HG03521 (cell line): Measurements from ENCODE around the gene ERAP2.
A peak's percentile ranks its signal among the peaks of the same experiment; 100 is the strongest.

ENCODE experiments used
- ATAC-seq: cut with Tn5 transposase; IDR thresholded peaks from one replicate; pipeline ENCODE4 v1.9.1; 2021; ENCODE audit warnings: mild to moderate bottlenecking, moderate library complexity; ENCODE audit not compliant: unreplicated experiment

ERAP2 gene

GRCh38 chr5:96896276-96896675 lies 20.0 kb downstream of the ERAP2 start:
- peak; percentile 40 for ATAC-seq

- ATAC-seq: peak; percentile 95
These were observed 20.5 kb downstream of the ERAP2 start for GRCh38 chr5:96896806-96897205.

DNA sequence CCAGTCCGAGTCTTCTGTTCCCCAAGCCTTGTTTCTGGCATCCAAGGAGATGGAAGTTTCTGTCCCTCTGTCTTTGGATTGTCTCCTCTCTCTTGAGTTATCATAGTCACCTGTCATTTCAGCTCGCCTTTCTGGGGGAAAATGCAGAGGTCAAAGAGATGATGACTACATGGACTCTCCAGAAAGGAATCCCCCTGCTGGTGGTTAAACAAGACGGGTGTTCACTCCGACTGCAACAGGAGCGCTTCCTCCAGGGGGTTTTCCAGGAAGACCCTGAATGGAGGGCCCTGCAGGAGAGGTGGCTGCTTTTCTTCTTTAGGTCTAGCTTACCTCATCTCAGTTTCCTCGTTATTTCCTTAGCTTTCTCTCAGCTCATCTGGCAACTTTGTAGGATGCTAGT lies 25.1 kb downstream of the ERAP2 start:
- no peak for ATAC-seq

DNA sequence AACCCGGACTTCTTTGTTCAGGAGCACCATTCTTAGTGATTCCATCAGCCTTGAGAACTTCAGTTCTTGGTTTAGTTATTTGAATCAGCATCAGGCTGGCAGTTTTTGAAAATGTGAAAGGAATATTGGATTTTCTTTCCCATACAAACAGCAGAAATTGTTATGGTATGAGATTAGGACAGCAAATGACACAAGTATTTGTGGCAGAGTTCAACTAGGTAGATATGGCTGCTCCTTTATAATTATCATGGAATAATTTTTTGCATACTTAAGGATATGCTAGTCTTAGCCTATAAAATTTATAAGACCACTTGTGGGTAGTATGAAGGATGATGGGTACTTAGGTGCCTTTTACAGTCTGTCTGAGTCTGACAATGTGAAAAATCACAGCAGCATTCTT lies 25.5 kb downstream of the ERAP2 start:
- no peak for ATAC-seq

- no peak for ATAC-seq
These were observed 26.6 kb downstream of the ERAP2 start for GRCh38 chr5:96902876-96903275.

GRCh38 chr5:96903300-96903699 lies 27.0 kb downstream of the ERAP2 start:
- no peak for ATAC-seq

DNA sequence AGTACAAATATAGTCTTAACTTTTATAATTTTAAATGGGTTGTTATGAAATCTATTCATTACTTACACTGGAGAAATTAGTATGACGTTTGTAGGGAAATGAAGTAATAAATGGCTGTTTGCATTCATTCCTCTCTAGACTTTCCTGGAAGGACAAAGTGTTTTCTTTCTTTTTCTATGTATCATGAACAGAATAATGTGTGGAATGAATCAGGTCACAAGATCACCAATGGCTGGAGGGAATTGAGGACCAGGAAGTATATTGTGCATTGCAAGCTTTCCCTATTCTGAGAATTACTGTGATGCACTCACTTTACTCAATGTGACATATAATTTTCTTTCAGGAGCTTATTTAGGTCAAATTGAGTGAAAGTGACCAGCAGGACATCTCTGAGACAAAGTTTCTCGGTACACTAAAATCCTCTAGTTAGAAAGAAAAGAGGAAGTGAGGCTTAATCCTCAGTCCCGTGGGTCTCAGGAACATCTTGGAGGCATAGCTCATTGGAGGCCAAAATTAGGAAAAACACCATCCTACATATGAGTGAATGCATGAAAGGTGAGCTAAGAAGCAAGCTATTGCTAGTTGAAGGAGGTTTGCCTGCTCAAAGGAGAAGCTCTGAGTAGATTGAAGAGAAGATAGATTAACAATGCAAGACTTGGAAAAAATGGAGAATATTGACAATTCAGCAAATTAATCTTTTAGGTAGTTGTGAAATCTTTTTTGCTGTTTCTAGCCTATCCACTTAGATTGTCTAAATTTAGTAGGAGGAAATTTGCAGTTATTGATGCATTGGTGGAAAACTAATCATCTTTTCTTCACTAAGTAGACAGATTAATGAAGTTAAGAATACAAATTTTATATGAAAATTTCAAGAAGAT lies 28.0 kb downstream of the ERAP2 start:
- ATAC-seq: no peak

GRCh38 chr5:96905864-96906263 lies 29.6 kb downstream of the ERAP2 start:
- ATAC-seq: no peak

GRCh38 chr5:96909003-96909402 lies 32.7 kb downstream of the ERAP2 start:
- no peak for ATAC-seq

DNA sequence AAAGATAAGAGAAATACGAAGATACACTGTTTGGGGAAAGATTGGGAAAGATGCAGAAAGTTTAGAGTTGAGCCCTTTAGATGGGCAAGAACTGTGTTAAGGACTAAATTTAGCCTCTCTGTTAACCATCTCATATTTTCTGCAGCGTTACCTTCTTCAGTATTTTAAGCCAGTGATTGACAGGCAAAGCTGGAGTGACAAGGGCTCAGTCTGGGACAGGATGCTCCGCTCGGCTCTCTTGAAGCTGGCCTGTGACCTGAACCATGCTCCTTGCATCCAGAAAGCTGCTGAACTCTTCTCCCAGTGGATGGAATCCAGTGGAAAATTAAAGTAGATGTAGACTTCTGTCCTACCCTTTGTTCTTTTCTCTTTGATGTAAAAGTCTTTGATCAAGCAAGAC lies 33.1 kb downstream of the ERAP2 start:
- ATAC-seq: no peak

DNA sequence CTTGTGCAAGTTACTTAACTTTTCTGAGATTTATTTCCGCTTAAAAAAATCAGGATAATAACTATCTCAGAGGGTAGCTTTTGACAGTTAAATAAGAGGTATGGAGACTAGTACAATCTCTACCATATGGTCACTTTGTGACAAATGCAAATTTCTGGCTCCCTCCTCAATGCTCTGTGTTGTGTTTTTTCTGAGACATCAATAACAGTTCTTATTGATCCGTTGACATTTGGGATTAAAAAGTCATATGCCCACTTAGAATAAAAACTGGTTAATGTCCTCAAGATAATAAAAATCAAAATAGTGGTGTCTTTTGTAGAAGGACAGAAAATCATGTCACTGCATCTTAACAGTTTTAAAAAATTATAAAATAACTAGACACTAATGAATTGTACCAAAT lies 34.8 kb downstream of the ERAP2 start:
- ATAC-seq: no peak

- ATAC-seq: no peak
These were observed 36.9 kb downstream of the ERAP2 start for GRCh38 chr5:96913233-96913632.

- ATAC-seq: no peak
These were observed 43.5 kb downstream of the ERAP2 start for GRCh38 chr5:96919754-96920197.

DNA sequence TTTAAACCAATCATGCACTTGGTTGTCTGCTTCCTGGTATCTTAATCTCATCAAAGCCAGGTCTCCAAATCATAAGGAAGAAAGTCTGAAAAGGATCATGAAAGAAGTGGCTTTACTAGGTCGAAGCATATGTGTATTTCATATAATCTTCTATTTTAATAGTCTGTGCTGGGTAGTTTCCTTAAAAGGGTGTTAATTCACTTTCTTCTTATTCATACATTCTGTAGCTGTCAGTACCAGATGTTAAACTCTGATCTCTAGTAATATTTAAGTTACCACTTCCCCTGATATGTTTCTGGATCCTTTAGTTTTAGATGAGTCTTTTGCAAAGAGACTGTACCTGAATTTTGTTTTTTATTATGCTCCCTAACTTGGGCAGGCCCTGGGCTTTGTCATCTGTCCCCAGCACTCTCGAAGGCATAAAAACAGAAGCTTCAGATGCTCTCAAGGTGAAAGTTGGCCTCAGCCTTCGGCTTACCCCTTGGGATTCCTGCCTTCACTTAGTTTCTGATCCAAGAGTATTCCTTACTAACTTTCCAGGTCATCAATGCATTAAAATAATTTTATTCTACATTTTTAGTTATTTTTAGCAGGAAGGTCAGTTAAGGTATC lies 44.5 kb downstream of the ERAP2 start:
- no peak for ATAC-seq

DNA sequence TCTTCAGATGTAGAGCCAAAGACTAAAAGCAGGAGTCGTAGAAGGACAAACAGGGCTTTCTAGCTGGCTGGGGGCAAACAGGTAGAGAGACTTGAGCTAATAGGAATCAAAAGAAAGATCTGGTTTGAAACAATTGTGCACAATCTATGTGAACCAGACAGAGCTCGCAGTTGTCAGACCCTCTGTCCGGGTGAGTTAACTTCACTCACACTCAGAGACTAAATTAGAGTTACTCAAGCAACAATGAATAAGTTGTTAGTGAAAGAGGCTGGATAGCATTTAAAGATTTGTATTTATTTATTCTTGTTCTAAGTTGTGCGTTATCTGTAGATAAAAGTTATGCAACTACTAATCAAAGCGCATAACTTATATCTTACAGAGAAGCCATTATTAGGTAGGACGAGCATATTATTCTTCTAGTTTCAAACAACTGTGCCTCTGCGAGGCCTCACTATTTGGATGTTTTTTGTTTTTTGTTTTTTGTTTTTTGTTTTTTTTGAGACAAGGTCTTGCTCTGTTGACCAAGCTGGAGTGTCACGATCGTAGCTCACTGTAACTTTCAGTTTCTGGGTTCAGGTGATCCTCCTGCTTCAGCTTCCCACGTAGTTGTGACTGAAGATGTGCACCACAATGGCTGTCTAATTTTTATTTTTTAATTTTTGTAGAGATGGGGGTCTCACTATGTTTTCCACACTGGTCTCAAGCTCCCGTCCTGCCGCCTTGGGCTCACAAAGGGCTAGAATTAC lies 46.4 kb downstream of the ERAP2 start:
- ATAC-seq: no peak

DNA sequence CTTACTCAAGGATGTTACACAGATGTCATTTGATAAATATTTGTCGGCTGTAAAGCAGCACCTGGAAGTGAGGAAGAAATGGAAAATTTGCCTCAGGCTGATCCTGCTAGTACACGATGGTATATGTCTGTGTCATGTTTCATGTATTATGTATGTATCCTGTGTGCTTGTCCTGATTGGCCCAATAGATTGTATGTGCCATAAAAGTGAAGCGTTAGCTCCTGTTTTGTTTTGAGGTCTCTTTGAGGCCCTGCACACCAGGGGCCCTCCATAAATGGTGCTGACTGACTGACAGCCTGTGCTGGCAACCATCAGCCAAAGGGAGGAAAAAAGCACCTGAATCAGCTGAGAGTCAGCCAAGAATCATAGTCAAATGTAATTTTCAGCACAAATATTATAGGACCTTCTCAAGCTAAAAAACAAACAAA lies 47.7 kb downstream of the ERAP2 start:
- ATAC-seq: no peak

DNA sequence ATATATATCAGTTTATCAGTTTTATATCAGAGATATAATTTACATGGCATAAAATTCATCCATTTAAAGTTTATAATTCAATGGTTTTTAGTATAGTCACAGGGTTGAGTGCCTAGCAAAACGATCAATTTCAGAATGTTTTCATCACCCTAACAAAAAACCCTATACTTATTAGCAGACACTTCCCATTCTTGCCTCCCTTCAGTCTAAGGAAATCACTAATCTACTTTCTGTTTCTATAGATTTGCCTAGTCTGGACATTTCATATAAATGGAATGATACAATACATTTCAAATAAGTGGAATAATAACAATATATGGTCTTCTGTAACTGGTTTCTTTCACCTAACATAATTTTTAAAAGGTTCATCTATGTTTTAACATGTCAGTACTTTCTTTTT lies 50.0 kb downstream of the ERAP2 start:
- ATAC-seq: no peak

DNA sequence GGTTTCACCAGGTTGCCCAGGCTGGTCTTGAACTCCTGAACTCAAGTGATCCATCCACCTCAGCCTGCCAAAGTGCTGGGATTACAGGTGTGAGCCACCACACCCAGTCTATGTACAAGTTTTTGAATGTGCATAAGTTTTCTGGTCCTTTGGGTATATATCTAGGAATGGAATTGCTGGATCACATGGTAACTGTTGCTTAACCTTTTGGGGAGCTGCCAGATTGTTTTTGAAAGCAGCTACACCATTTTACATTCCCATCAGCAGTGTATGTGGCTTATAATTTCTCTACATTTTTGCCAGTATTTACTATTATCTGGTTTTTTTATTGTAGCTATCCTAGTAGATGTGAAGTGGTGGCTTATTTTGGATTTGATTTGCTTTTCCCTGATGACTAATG lies 50.7 kb downstream of the ERAP2 start:
- ATAC-seq: no peak

DNA sequence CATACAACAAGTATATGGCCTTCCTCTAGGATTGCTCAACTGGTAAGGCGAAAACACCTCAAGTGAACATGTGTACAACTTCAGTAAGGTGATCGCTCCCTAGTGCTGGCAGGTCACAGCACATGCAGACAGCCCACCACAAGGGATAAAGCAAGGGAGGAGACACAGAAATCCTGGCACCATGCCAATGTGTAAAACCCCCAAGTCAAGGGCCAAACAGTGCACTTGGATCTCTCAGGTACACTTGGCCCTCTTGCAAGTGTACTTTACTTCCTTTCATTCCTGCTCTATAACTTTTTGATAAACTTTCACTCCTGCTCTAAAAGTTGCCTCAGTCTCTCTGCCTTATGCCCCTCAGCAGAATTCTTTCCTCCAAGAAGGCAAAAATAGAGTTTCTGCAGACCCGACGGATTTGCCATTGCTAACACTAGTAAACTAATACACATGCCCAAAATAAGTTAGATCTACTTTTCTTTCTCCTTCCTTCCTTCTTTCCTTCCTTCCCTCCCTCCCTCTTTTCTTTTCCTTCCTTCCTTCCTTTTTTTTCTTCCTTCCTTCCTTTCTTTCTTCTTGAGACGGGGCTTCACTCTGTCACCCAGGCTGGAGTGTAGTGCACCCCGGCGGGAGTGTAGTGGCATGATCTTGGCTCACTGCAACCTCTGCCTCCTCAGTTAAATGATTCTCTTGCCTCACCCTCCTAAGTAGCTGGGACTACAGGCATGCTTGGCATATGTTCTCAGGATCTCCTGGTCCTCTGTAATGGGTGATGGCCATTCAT lies 52.8 kb downstream of the ERAP2 start:
- ATAC-seq: no peak

- no peak for ATAC-seq
These were observed 53.8 kb downstream of the ERAP2 start for GRCh38 chr5:96930058-96930457.

- no peak for ATAC-seq
These were observed 54.3 kb downstream of the ERAP2 start for GRCh38 chr5:96930589-96930988.
